GM19240 (cell line): ENCODE measurements around the gene SUSD4.
"Not testable (repeated sequence)": the region's sequence is repeated elsewhere in the genome, so short reads cannot be mapped to it uniquely, and the experiment has no call there.

Experiments used
- DNase-seq: peaks from one replicate; pipeline ENCODE4 v3.0.0; 2011; ENCODE audit warnings: low spot score; ENCODE audit not compliant: insufficient read length

SUSD4 gene, protein sequence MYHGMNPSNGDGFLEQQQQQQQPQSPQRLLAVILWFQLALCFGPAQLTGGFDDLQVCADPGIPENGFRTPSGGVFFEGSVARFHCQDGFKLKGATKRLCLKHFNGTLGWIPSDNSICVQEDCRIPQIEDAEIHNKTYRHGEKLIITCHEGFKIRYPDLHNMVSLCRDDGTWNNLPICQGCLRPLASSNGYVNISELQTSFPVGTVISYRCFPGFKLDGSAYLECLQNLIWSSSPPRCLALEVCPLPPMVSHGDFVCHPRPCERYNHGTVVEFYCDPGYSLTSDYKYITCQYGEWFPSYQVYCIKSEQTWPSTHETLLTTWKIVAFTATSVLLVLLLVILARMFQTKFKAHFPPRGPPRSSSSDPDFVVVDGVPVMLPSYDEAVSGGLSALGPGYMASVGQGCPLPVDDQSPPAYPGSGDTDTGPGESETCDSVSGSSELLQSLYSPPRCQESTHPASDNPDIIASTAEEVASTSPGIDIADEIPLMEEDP

DNA sequence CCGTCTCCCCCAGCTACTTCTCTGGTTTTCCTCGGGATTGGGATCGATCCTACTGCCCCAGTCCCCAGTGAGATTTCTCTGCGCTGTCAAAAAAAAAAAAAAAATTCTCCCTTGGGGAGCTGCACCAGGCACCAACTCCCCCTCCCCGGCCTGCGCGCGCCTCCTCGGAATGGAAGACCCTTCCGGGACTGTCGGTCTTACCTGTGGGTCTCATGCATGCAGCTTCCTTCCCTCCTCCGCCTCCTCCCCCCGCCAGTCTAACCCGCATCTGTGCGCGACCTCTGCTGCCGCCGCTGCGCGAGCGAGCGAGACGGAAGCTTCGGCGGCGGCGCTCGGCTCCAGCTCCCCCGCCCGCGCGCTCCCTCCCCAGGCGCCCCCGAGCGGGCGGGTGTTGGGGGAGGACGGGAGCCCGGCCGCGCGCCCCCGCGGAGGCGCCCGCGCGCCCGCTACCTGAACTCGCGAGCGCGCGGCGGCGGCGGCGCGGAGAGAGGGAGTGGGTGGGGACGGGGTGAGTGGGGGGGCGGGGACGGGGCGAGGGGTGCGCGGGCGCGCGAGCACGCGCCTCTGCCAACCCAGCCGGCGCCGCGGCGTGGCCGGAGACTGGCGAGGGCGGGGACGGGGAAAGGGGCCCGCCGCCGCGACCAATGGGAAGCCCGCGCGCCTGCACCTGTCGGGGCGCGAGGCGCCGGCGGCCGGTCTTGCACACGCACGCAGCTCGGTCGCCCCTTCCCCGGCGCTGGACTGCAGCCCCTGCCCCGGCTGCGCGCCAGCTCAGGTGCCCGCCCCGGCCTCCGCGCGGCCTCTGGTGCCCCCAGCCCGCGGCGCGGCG lies at the start of gene SUSD4:
SUSD4 (minus strand) TSS at position 321 of the 829 bp plus-strand sequence. CDS start 751 bp downstream, outside the sequence.
- no peak for DNase-seq

DNA sequence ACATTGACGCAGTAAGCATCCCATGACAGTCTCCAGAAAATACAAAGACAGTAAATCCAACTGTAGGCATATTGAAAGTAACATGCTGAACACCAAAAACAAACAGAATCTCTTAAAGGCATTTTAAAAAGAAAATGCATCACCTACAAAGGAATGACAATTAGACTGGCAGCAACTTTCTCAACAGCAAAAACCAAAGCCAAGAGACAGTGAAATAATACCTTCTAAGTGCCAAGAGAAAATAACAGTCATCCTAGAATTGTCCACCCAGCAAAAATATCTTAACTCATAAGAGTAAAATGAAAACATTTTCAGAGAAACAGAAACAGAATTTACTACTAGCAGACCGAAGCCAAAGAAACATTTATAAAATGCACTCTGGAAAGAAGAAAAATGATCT lies 49.2 kb upstream of the SUSD4 start:
- no peak for DNase-seq

DNA sequence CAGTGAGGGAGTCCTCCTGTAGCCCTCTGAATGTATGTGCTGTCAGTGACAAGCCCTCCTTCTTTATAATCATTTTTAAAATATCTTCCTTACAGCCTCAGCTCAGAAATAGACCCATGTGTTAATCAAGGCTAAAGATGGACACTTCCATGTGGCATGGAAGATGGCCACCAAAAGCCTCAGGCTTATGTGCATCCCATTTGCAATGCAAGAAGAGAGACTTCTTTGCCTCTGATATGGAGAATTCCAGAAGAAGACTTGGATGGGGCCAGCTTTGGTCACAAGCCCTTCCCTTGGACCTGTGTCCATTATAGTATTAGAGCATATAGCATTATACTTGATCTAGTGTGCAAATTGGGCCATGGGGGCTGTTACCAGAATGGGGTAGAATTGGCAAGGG lies 47.7 kb upstream of the SUSD4 start:
- no peak for DNase-seq

DNA sequence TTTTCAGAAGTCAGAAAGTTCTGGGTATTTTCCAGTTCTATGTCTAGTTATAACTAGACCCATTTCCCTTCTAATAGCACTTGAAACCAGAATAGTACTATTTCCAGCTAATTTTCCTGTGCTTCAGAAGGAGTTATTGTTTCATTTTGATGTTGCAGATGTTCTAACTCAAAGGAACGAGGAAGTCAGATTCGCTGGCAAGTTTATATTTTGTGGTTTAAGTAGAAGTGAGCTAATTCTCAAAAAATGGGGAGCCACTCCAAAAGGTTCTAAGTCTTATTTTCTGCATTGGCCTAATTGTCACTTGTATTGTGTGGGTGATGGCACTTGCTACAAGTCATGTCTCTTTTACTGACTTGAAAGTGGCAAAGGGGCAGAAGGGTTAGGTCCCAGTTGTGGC lies 47.3 kb upstream of the SUSD4 start:
- DNase-seq: no peak

DNA sequence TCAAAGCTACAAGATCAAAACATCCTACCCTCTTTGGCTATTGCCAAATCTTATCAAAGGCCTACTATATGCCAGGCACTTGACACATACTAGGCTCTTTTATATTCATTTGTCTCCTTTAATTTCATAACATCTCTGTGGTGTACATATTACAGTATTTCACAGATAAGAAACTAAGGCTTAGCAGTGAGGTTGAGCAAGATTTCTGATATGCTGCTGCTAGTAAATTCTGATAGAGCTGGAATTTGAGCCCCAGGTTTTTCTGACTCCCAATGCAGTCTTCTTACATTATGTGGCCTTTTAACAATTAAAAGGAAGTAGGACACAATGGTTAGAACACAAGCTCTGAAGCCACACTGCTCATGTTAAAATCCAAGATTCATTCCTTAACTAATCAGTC lies 46.1 kb upstream of the SUSD4 start:
- DNase-seq: no peak

DNA sequence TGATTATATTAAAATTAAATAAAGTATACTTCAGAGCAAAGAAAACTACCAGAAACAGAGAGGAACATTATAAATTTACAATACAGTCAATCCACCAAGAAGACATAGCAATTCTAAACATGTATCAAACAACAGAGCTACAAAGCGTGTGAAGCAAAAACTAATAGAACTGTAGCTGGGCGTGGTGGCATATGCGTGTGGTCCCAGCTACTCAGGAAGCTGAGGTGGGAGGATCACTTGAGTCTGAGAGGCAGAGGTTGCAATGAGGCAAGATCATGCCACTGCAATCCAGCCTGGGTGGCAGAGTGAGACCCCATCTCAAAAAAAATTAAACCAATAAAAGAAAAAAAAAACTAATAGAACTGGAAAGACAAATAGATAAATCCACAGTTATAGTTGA lies 41.5 kb upstream of the SUSD4 start:
- no peak for DNase-seq

DNA sequence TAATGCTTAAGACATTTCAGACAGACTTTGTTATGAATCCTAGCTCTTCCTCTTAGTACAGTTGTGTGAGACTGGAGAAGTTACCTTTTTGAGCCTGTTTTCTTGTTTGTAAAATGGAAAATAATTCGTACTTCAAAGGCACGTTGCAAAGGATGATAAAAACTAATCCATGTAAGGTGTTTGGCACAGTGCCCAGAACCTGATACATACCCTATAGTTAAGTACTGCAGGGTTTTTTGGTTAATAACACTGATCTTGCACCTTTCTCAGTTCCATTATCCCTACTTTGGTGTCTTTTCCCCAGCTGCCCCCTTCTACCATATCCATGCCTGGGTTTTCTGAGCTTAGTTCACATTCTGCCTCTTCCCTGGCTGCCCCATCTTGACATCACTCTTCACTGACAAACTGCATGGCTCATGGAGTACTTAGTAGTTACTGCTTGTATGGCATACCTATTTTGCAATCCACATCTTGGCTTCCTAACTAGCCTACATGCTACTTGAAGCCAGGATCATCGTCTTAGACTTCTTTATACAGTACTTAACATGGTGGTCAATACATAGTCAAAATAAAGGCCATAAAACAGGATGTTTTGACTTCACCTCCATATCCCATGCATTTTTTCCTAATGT lies 39.3 kb upstream of the SUSD4 start:
- no peak for DNase-seq

DNA sequence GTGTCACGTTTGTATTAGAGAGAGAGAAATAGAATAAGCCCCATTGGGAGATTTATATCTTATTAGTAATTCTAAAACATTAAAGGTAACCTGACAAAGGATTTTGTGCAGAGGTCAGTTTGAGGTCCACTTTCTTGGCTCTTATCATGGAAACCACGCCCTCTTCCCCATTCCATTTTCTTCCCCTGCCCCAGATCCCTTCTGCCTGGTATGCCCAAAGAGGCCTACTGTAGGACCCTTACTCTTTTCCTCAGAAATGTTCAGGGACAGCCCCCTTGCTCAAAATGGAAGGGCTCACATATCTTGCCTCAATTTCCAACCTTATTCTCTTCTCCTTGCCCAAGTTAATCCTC lies 38.8 kb upstream of the SUSD4 start:
- no peak for DNase-seq

DNA sequence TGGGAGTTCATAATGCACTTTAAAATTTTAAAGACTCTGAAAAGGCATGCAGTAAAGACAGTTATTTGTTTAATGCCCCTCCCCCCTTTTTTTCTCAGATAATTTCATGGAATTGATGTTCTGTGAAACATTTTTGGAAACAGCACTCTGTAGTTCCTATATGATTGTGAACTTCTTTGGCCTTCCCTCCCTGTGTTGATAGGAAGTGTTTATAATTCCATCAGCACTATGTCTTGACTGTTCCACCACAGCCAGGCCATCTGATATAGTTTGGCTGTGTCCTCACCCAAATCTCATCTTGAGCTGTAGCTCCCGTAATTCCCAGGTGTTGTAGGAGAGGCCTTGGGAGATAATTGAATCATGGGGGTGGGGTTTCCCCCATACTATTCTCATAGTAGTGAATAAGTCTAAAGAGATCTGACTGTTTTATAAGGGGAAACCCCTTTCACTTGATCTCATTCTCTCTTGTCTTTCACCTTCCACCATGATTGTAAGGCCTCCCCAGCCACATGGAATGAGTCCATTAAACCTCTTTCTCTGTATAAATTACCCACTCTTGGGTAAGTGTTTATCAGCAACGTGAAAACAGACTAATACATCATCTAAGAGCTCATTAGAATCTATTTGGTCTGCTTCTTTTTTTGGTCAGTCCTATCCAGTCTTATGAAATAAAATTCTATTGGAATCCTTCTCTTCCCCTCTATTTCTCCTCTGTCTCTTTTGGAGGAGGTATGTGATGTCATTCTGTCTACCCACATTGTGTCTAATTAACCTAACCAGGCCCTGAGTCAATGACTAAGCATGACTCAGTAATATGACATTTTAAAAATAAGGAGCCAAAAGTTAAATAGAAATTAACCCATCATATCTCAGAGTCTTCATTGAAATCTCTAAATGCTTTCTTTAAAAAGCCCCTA lies 38.2 kb upstream of the SUSD4 start:
- no peak for DNase-seq

DNA sequence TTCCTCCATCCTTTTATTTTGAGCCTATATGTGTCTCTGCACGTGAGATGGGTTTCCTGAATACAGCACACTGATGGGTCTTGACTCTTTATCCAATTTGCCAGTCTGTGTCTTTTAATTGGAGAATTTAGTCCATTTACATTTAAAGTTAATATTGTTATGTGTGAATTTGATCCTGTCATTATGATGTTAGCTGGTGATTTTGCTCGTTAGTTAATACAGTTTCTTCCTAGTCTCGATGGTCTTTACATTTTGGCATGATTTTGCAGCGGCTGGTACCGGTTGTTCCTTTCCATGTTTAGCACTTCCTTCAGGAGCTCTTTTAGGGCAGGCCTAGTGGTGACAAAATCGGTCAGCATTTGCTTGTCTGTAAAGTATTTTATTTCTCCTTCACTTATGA lies 35.4 kb upstream of the SUSD4 start:
- not testable (repeated sequence) for DNase-seq

DNA sequence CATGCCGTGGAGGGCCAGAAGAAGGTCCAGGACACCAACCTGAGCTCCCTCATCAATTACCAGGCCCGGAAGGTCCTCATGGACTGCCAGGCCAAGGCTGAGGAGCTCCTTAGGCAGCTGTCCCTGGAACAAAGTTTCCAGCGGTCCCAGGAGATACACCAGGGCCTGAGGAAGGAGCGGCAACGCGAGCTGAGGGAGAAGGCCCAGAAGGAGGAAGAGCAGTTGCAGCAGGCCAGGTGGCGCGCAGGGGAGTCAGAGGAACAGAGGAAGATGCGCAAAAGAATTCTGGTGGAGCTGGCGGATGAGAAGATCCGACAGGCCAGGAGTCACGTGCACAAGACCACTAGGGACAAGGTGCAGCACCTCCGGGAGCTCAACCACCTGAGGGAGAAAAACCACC lies 30.7 kb upstream of the SUSD4 start:
- no peak for DNase-seq

DNA sequence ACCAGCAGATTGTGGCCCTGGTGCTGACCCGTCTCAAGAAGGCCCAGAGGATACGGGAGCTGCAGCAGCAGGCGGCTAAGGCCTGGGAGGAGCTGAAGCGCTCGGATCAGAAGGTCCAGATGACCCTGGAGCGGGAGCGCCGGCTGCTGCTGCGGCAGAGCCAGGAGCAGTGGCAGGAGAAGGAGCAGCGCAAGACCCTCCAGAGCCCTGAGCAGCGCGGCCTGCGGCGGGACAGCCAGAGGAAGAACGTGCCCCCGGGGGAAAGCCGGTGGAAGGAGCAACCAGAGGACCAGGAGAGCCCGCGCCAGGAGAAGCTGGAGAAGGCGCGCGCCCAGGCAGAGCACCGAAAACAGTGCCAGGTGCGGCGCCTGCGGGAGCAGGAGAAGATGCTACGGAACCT lies 30.3 kb upstream of the SUSD4 start:
- DNase-seq: no peak

DNA sequence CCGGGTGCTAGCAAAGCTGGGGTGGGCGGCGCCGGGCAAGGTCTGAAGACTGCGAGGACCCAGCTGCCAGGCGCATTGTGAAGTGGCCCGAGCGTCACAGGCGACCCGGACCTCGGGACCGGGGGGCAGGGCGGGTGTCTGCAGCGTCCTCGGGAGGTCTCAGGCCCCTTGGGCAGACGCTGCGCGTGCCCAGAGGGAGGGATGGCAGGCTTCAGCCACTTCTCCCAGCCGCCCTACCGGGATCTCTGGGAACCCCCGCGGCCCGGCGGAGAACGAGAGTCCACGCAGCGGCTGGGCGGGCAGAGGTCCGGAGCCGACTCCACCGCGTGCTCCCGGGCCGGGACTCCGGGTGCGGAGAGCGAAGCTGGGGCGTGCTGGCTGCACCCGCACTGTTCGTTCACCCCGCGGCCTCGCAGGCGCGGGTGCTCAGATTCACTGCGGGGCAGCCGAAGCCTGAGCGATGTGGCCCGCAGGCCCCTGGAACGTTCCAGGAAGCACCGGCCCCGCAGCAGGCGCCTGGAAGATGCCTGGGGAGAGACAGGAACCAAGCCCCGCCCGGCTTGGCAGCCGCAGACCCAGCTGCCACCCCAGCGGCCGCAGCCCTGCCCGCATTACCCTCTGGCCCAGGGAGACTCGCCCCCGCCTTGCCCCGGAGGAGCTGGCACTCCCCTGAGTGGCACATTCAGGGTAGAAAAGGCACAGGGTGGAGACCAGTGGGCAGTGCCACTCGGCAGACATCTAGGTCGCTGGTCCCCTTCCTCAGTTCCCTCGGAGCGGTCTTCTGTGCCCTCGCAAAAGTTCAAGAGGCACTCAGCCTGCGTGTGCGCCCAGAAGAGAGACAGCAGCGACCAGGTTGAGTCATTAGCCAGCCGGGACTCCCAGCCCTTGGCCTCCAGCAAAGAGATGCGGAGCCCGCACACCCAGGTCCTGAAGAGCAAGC lies 29.6 kb upstream of the SUSD4 start, which contains the start of gene CCDC185:
CCDC185 (plus strand) TSS at position 141 of the 940 bp plus-strand sequence; CDS start at position 202, 61 bp downstream.
- DNase-seq: no peak

DNA sequence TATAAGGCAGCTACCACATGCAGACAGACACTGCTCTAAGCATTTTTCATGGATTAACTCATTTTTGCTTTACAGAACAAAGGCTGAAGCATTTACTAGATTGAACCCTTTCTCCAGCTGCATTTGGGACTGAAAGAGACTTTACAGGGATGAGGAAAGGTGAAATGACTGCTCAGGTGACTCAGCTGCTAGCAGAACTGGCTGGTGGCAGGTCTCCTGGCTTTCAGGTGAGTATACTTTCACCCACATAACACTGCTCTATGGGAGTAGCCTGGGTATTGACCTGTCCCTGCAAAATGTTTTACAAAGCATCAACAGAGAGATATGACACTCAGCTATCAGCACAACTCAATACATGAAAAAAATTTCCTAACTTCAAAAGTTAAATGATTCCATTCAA lies 26.6 kb upstream of the SUSD4 start:
- no peak for DNase-seq

DNA sequence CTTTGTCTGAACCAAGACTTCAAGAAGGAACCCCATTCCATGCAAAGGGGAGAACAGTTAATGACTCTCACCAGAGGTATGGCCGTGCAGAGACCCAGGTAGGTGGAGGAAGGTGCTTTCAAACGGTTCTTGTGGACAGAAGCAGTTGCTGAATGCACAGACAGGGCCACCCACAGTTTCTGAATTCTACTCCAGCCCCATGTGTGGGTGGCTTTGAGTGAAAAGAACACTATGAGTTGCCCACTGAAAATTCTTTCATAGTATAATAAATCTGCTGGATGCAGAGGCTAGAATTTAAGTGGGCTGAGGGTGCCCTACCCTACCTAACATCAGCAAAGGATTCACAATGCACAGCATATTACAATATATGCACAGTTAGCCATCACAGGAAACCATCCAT lies 22.0 kb upstream of the SUSD4 start:
- DNase-seq: no peak

DNA sequence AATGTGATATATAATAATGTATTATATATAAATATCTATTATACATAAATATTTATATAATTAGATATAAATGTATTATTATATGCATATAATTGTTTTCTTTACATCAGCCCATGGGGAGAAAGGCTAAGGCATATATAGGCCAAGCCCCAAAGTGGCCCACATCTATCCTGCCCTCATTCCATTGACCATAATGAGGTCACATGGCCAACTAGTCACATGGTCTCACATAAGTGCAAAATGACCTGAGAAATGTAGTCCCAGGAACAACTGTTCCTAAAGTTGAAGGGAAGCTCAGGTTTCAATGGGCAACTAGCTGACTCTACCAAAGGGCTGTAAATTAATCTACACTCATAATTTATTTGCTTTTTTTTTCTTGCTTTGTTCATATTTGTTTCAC lies 14.8 kb upstream of the SUSD4 start:
- DNase-seq: no peak

DNA sequence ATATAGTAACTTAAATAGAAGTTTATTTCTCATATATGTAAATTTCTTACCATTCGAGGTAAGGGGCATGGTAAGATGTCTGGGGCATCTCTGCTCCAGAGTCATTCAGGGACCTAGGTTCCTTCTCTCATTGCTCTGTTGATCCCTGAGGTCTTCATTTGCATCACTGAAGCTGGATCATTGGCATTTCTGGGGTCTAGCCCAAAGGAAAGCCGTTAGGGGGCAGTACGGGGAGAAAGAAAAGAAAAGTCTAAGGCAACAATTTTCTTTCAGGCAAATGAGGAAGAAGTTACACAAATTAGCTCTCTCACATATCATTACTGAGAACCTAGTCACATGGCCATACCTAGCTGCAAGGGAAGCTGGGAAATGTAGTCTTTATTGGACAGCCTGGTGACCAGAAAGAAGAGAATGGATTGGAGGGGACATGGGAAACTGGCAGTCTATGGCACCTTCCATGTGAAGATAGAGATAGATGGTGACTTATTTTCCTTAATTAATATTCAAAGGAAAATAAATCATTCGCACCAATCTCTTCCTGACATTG lies 10.2 kb upstream of the SUSD4 start:
- no peak for DNase-seq

DNA sequence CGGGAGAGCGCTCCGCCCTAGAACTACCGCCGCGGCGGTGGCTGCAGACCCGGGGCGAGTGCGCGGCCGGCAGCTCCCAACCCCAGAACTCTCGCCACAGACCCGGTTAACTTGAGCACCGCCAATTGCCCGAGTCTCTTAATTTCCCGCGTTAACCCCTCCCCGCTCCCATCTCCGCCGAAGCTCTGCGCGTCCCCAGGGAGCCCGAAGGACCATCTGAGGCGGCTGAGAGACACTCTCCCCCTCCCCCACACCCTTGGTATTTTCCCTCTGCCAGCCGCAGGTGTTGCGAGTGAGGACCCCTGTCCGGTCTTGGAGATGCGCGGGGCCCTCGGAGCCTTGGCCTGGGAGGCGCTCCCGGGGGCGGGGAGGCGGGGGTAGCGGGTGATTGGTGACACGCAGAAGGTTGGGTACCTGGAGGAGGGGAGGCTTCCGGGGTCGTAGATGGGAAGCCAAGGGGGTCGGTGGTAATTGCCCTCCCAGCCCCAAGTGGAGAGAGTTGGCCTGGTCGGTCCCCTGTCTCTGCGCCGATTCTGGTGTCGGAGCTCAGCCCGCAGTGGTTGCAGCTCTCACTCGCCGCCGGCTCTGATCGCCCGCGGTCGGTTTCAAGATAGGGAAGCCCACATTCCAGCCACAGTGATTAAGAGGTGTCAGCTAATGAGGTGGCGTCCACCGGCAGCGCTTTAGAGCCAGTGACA lies 858 bp upstream of the SUSD4 start:
- DNase-seq: no peak
